ENCODE results near the gene XBP1. TPM values are rescaled to one million over a fixed set of nuclear protein-coding genes. Genes with fewer than 3 reads are reported as not detected.
A peak's percentile ranks its signal among the peaks of the same experiment; 100 is the strongest.

Gene XBP1
- total and polyA plus RNA-seq, 2 of the 13 experiments (the other 11 are each of a cell fraction or from before 2014, with no cell fraction given), result 416 to 427 TPM

GRCh38 chr22:28801845-28802594, 1.7 kb upstream of the XBP1 start (continued):
- peak; percentile 93; the same call in 1 of the 2 replicates for TF ChIP-seq PHF21A (CRISPR knock-in tag; IDR thresholded peaks at IDR 0.05)
- no peak for TF ChIP-seq SP1 (IDR thresholded peaks at IDR 0.05)
- TF ChIP-seq SP1 (CRISPR knock-in tag; IDR thresholded peaks at IDR 0.05), result peak; percentile 30; the same call in 1 of the 2 replicates
- TF ChIP-seq, protein P1, sequence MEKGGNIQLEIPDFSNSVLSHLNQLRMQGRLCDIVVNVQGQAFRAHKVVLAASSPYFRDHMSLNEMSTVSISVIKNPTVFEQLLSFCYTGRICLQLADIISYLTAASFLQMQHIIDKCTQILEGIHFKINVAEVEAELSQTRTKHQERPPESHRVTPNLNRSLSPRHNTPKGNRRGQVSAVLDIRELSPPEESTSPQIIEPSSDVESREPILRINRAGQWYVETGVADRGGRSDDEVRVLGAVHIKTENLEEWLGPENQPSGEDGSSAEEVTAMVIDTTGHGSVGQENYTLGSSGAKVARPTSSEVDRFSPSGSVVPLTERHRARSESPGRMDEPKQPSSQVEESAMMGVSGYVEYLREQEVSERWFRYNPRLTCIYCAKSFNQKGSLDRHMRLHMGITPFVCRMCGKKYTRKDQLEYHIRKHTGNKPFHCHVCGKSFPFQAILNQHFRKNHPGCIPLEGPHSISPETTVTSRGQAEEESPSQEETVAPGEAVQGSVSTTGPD (CRISPR knock-in tag; IDR thresholded peaks at IDR 0.05), result peak; percentile 86
- no peak for TF ChIP-seq U2AF1 (optimal IDR thresholded peaks at IDR 0.05; ENCODE audit: low read depth, low read length)
- TF ChIP-seq ZNF746 (CRISPR knock-in tag; IDR thresholded peaks at IDR 0.05), result peak; percentile 49; the same call in 1 of the 2 replicates
- TF ChIP-seq ETV5 (CRISPR knock-in tag; IDR thresholded peaks at IDR 0.05; ENCODE audit: borderline replicate concordance), result peak; percentile 75; the same call in 1 of the 2 replicates
- TF ChIP-seq U2AF2 (IDR thresholded peaks at IDR 0.05; ENCODE audit: low read depth, low read length), result no peak
- TF ChIP-seq ZHX2 (IDR thresholded peaks at IDR 0.05; ENCODE audit: low read depth), result no peak
- 0 out of 2 replicates have a peak, but pooled peaks have one; percentile 47 for TF ChIP-seq ZHX2 (CRISPR knock-in tag; IDR thresholded peaks at IDR 0.05; ENCODE audit: borderline replicate concordance)
- TF ChIP-seq ISL2 (CRISPR knock-in tag; IDR thresholded peaks at IDR 0.05), result peak; percentile 30; the same call in 1 of the 2 replicates
- no peak for TF ChIP-seq ZNF468 (CRISPR knock-in tag; IDR thresholded peaks at IDR 0.05)
- TF ChIP-seq TAF1 (CRISPR knock-in tag; IDR thresholded peaks at IDR 0.05), result peak; percentile 53
- peak; percentile 78 for TF ChIP-seq DMAP1 (CRISPR knock-in tag; IDR thresholded peaks at IDR 0.05)
- 0 out of 2 replicates have a peak, but pooled peaks have one; percentile 8 for TF ChIP-seq ZNF703 (CRISPR knock-in tag; IDR thresholded peaks at IDR 0.05; ENCODE audit: borderline replicate concordance)
- TF ChIP-seq ZNF740 (CRISPR knock-in tag; IDR thresholded peaks at IDR 0.05), result peak; percentile 51; the same call in 1 of the 2 replicates
- TF ChIP-seq HIVEP1 (CRISPR knock-in tag; IDR thresholded peaks at IDR 0.05), result peak; percentile 38; the same call in 1 of the 2 replicates
- no peak for TF ChIP-seq SYNCRIP (IDR thresholded peaks at IDR 0.05; ENCODE audit: insufficient read depth, low read depth, low read length)
- peak; percentile 84 for TF ChIP-seq TFDP2 (CRISPR knock-in tag; IDR thresholded peaks at IDR 0.05)
- TF ChIP-seq FOSL2 (CRISPR knock-in tag; IDR thresholded peaks at IDR 0.05), result peak; percentile 44; the same call in 1 of the 2 replicates
- TF ChIP-seq ZNF121 (CRISPR knock-in tag; IDR thresholded peaks at IDR 0.05), result peak; percentile 41; the same call in 1 of the 2 replicates

Measured in HepG2 (cell line).